PC-3 (cell line): ENCODE measurements around the gene MSH6.

Source experiments
- EZH2phosphoT487 ChIP-seq: fragments of 300-600 bp; sonication (generic); IDR thresholded peaks from 2 replicates; pipeline ENCODE4 v1.6.1; 2018; ENCODE audit warnings: mild to moderate bottlenecking, antibody characterized with exemption, low read length, borderline replicate concordance
- TF ChIP-seq, protein P1 (sequence below): fragments of 300-600 bp; sonication (generic); conservative IDR thresholded peaks from 2 replicates; pipeline ENCODE4 v1.5.1; 2017; ENCODE audit warnings: antibody characterized with exemption, low read depth, mild to moderate bottlenecking, low read length

- no peak for TF ChIP-seq EZH2phosphoT487
- TF ChIP-seq, protein P1, sequence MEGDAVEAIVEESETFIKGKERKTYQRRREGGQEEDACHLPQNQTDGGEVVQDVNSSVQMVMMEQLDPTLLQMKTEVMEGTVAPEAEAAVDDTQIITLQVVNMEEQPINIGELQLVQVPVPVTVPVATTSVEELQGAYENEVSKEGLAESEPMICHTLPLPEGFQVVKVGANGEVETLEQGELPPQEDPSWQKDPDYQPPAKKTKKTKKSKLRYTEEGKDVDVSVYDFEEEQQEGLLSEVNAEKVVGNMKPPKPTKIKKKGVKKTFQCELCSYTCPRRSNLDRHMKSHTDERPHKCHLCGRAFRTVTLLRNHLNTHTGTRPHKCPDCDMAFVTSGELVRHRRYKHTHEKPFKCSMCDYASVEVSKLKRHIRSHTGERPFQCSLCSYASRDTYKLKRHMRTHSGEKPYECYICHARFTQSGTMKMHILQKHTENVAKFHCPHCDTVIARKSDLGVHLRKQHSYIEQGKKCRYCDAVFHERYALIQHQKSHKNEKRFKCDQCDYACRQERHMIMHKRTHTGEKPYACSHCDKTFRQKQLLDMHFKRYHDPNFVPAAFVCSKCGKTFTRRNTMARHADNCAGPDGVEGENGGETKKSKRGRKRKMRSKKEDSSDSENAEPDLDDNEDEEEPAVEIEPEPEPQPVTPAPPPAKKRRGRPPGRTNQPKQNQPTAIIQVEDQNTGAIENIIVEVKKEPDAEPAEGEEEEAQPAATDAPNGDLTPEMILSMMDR = no peak
Measured at GRCh38 chr2:47808614-47809013, 25.7 kb downstream of the MSH6 start.
